ENCODE measurements around the gene EAF2.
"Not testable (repeated sequence)": the region's sequence is repeated elsewhere in the genome, so short reads cannot be mapped to it uniquely, and the experiment has no call there.

Gene EAF2

GRCh38 chr3:121834671-121835464 lies at the start of gene EAF2, which contains the start of gene IQCB1:
EAF2 (plus strand) TSS chr3:121835209; CDS start chr3:121835286, 77 bp downstream.
IQCB1 (minus strand) TSS chr3:121835060; CDS start chr3:121828960, 6,100 bp downstream.
- peak; percentile 96 for DNase-seq (ENCODE audit: low spot score)

GRCh38 chr3:121786485-121786884 lies 48.5 kb upstream of the EAF2 start:
- no peak for DNase-seq (ENCODE audit: low spot score)

GRCh38 chr3:121793078-121793477 lies 41.9 kb upstream of the EAF2 start:
- no peak for DNase-seq (ENCODE audit: low spot score)

- no peak for DNase-seq (ENCODE audit: low spot score)
These were observed 40.6 kb upstream of the EAF2 start for GRCh38 chr3:121794264-121794983.

- DNase-seq (ENCODE audit: low spot score) = no peak
These were observed 38.0 kb upstream of the EAF2 start for GRCh38 chr3:121796970-121797369.

GRCh38 chr3:121800906-121801305 lies 34.1 kb upstream of the EAF2 start:
- DNase-seq (ENCODE audit: low spot score) = no peak

- no peak for DNase-seq (ENCODE audit: low spot score)
These were observed 31.2 kb upstream of the EAF2 start for GRCh38 chr3:121803771-121804320.

GRCh38 chr3:121809249-121809648 lies 25.8 kb upstream of the EAF2 start:
- DNase-seq (ENCODE audit: low spot score) = no peak

GRCh38 chr3:121817753-121818152 lies 17.3 kb upstream of the EAF2 start:
- no peak for DNase-seq (ENCODE audit: low spot score)

- DNase-seq (ENCODE audit: low spot score) = no peak
These were observed 16.4 kb upstream of the EAF2 start for GRCh38 chr3:121818578-121818977.

GRCh38 chr3:121819236-121819635 lies 15.8 kb upstream of the EAF2 start:
- DNase-seq (ENCODE audit: low spot score) = no peak

- no peak for DNase-seq (ENCODE audit: low spot score)
These were observed 13.4 kb upstream of the EAF2 start for GRCh38 chr3:121821421-121822199.

- DNase-seq (ENCODE audit: low spot score) = no peak
These were observed 12.0 kb upstream of the EAF2 start for GRCh38 chr3:121822973-121823372.

GRCh38 chr3:121834157-121834670 lies 795 bp upstream of the EAF2 start:
- DNase-seq (ENCODE audit: low spot score) = no peak

GRCh38 chr3:121835465-121835801 lies 424 bp downstream of the EAF2 start:
- no peak for DNase-seq (ENCODE audit: low spot score)

GRCh38 chr3:121836064-121836463 lies 1.1 kb downstream of the EAF2 start:
- no peak for DNase-seq (ENCODE audit: low spot score)

- no peak for DNase-seq (ENCODE audit: low spot score)
These were observed 1.5 kb downstream of the EAF2 start for GRCh38 chr3:121836481-121836880.

GRCh38 chr3:121839962-121840361 lies 5.0 kb downstream of the EAF2 start:
- no peak for DNase-seq (ENCODE audit: low spot score)

- no peak for DNase-seq (ENCODE audit: low spot score)
These were observed 9.9 kb downstream of the EAF2 start for GRCh38 chr3:121844892-121845291.

- DNase-seq (ENCODE audit: low spot score) = no peak
These were observed 17.2 kb downstream of the EAF2 start for GRCh38 chr3:121852256-121852655.

- DNase-seq (ENCODE audit: low spot score) = no peak
These were observed 20.5 kb downstream of the EAF2 start for GRCh38 chr3:121855555-121855954.

- DNase-seq (ENCODE audit: low spot score) = not testable (repeated sequence)
These were observed 22.8 kb downstream of the EAF2 start for GRCh38 chr3:121857778-121858177.

Measured in left forelimb (tissue), 1 donor.